SKM-1 (cell line): ENCODE measurements around the gene XXYLT1.

ENCODE experiments used
- DNase-seq: peaks from one replicate; lab custom pipeline; 2025; ENCODE audit not compliant: unreplicated experiment; lab: John Stamatoyannopoulos, UW

Gene XXYLT1

DNA sequence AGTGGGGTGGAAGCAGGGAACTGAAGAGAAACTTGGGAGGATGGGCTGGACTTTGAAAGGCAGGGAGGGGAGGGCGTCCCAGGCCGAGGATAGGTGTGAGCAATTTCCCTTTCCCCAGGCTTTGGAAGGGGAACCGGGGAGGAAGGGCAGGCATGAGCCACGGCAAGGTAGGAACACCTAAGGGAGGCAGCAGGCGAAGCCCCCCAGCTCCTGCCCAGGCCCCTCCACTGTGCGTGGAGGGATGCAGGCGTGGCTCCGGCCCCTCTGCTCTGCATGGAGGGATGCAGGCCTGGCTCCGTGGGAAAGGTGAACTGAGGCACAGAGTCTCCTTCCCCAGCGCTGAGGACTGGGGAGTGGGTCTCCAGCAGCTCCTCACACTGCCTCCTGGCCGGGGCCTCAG is 236.4 kb downstream of the XXYLT1 start:
- no peak for DNase-seq

DNA sequence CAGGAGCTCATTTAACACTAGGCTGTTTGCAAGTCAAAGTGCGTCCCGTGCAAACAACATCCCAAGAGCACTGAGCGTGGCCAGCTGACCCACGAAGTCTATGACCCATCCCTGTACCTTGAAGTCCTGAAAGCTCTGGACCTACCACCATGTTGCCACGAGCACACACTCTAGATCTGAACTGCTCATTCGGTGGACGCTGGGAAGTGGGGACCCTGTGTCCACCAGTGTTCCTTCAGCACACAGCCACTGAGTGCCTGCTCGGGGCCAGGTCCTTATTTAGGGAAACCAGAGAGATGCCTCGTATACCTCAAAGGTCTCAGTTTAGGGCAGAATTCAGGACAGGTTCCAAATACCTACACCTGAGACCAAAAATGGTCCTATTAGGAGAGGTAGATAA is 236.9 kb downstream of the XXYLT1 start:
- no peak for DNase-seq

GRCh38 chr3:195033531-195034091 is 237.3 kb downstream of the XXYLT1 start:
- DNase-seq = no peak

DNA sequence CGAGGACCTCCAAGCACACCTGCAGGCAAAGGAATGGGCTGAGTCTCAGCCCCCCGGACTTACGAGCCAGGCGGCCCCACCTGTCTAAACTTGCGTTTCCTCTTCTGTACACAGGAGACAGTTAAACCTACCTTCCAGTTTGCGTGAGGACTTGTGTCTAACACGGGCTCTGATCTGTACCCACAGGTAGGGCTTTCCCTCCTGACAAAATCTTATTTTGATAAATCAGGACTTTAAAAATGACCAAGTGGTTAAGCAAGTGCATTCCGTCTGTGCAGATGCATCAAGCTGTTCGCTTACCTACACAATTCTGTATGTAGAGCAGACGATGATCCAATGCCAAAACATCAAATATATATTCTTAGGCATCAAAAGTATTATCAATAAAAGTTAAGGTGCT is 238.0 kb downstream of the XXYLT1 start:
- DNase-seq = no peak

- no peak for DNase-seq
Observed at GRCh38 chr3:195032106-195032759, 238.7 kb downstream of the XXYLT1 start.

DNA sequence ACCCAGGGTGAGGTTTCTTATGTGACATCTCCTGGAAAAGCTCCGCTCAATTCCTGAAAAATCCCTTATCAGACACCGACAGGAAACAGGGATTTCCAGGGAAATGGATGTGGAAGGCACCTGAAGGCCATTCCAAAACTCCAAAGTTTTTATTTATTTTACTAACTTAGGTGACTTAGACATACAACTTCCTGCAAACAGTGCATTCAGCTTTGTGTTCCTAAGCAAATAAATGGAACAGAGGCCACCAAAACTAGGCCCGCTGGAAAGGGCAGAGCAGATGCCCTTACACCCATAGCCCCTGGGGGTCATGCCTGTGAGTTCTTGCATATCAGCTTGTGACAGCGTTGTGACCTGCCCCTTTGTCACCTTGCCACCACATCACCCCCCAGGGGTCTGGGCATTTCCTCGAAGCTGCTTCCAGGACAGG is 239.4 kb downstream of the XXYLT1 start:
- no peak for DNase-seq

DNA sequence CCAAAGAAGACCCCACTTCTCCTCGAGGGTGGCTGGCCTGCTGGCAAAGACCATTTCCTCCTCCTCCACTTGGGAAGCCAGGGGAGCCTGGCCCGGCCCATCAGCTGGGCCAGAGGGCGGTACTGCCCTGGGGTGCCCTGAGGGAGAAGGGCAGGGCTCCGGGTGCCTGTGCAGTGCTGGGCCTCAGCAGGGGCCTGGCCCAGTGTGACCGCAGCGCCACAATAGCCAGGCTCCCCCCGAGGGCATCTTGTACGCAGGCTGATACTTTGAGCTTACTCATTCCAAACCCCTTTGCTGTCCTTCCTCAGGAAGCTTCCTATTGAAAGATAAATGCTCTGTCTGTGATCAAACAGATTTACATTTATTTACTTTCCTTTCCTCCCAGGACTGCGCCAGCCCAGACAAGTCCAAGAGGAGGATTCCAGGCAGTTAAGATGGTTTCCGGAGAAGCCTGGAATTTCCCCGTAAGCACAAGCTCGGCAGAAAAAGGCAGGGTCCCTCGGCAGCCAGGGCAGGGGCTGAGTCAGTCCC is 240.1 kb downstream of the XXYLT1 start:
- no peak for DNase-seq

DNA sequence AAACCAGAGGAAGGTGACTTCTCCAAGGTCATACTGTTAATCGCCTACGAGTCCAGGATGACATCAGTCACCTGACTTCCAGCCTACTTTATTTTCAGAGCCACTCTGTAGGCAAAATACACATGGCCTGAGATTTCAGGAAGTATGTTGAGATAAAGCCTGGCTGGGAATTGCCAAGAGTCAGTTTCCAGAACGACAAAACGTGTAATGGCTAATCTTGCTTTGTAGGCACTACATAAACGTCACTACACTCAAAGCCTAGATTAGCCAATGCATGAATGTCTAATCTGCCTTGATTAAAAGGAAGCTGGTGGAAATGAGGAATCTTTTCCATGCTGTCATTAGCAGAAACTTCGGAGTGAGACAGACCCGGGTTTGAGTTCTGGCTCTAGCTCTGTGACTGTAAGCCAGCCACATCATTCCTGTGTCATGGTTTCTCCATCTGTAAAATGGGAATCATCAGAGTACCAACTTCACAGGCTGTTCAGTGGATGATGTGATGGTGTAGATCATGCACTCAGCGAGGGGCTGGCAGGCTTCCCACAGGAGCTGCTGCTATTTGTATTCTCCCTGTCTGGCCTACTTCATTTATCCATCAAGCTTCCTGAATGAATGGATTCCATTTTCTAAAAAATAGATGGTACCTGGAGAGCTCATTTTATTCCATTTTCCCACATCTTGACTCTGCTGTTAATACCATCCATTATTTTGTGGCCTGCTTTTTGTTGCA is 241.9 kb downstream of the XXYLT1 start:
- no peak for DNase-seq

- no peak for DNase-seq
Observed at GRCh38 chr3:195025884-195026200, 245.1 kb downstream of the XXYLT1 start.

DNA sequence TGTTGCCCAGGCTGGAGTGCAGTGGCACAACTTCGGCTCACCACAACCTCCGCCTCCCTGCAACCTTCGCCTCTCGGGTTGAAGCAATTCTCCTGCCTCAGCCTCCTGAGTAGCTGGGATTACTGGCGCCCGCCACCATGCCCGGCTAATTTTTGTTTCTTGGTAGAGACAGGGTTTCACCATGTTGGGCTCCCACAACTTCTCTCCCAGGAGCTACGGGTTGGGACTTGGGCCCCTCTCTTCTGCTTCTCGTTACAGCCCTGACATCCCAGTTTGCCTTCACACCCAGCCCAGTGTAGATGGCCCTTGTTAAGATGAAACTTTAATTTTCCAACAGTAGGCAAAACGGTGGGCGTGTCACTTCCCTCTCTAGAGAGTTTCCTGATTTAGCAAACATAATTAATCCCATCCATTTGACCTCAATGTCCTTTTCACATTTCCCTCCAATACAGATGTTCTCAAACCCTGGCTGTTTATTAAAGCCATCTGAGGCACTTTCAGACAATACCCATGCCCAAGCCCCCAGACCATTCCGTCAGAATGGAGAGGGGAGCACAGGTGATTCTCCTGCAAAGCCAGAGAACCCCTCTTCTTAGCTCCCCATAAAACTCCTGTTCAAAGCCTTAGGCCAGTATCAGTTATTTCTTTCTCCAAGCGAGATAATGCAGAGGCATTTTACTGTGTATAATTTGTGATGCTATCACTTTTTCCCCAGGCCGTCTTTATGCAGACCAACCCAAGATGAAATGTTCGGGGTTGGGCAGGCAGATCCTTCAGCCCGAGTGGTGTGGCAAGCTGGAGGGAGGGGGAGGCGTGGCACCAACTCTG is 245.7 kb downstream of the XXYLT1 start:
- DNase-seq = no peak

DNA sequence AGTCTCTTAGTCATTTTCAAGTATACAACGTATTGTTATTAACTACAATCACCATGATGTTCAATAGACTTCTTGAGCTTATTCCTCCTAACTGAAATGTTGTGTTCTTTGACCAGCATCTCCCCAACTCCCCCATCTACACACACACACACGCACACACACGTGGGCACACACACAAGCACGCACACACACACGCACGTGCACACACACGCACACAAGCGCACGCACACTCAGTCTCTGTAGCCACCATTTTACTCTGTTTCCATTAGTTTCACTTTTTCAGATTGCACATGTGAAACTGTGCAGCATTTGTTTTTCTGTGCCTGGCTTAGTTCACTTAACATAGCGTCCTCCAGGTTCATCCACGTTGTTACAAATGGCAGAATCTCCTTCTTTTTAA is 247.0 kb downstream of the XXYLT1 start:
- DNase-seq = no peak

GRCh38 chr3:195023576-195023975 is 247.4 kb downstream of the XXYLT1 start:
- no peak for DNase-seq

GRCh38 chr3:195021692-195022091 is 249.3 kb downstream of the XXYLT1 start:
- DNase-seq = no peak

- no peak for DNase-seq
Observed at GRCh38 chr3:195020921-195021320, 250.0 kb downstream of the XXYLT1 start.

DNA sequence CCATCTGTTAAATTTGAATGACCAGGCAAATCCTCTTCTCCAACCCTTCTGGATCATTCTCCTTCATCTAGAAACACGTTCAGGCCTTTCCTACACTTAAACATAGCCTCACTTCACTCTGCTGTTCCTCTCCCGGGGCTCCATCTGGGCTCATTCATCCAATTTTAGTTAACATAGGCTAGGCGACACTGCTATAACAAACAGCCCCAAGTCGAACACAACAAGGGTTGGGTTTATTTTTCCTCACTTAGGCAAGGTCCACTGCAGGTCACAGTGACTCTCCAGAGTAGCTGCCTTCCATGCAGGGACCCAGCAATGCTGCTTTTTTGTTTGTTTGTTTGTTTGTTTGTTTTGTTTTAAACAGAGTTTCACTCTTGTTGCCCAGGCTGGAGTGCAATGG is 250.8 kb downstream of the XXYLT1 start:
- DNase-seq = no peak

- DNase-seq = no peak
Observed at GRCh38 chr3:195019335-195019734, 251.6 kb downstream of the XXYLT1 start.
